GM12878 (cell line): Measurements from ENCODE around the gene NCLN. TPM values are rescaled to one million over a fixed set of nuclear protein-coding genes. Genes with fewer than 3 reads are reported as not detected.

Source experiments
- ATAC-seq: fragments of 200-7000 bp; cut with Tn5 transposase; 3 replicates; pipeline ENCODE4 v1.9.1; 2020; ENCODE audit warnings: mild to moderate bottlenecking, moderate library complexity
- BruUV-seq: library from RNA; stranded (reverse); fragments of 400-500 nt; replicated peaks from 2 replicates; lab custom pipeline; 2021; lab: Mats Ljungman, UMichigan
- CTCF ChIA-PET: fragments of 300-600 bp; sonication (Branson Sonifier 250); formaldehyde crosslinking; extraction: SDS; loops from one replicate; lab custom pipeline; 2021; ENCODE audit warnings: inconsistent platforms; lab: Yijun Ruan, JAX
- POLR2A ChIA-PET: fragments of 350-600 bp; formaldehyde crosslinking; extraction: SDS; loops from one replicate; lab custom pipeline; 2021; ENCODE audit warnings: inconsistent platforms; lab: Charles Lee
- RAD21 ChIA-PET: fragments of 300-600 bp; sonication (Branson Sonifier 250); formaldehyde crosslinking; loops from one replicate; lab custom pipeline; 2023; ENCODE audit warnings: antibody characterized with exemption; ENCODE audit not compliant: unreplicated experiment; lab: Charles Lee
- SMC1A ChIA-PET: fragments of 300-600 bp; sonication (Branson Sonifier 250); formaldehyde crosslinking; loops from one replicate; lab custom pipeline; 2023; ENCODE audit not compliant: unreplicated experiment, uncharacterized antibody; lab: Charles Lee
- DNase-seq: peaks from one replicate; pipeline ENCODE4 v3.0.0-alpha.2; 2011; ENCODE audit warnings: low read depth, low spot score
- FAIRE-seq: peaks from 3 replicates; lab custom pipeline; 2011; peaks lifted over from hg19 to GRCh38; lab: Jason Lieb, UNC
- H2AFZ ChIP-seq: 2 replicates; pipeline ENCODE4 v1.6.0; 2011; ENCODE audit warnings: low read depth, low read length, control low read depth; ENCODE audit not compliant: control insufficient read depth
- H3K27ac ChIP-seq: 2 replicates; pipeline ENCODE4 v1.5.1; 2011; ENCODE audit warnings: control low read depth; ENCODE audit not compliant: control insufficient read depth, insufficient read depth
- H3K27me3 ChIP-seq, 2 experiments: replicated peaks in 1 of 2; 2 replicates each; pipeline versions ENCODE4 v1.6.0 to v1.6.1; 2011; ENCODE audit warnings: low read length in 1 of 2; ENCODE audit not compliant: control insufficient read depth in 2 of 2, insufficient read depth in 2 of 2
- H3K36me3 ChIP-seq, 2 experiments: 2 replicates each; pipeline ENCODE4 v1.5.1; 2011; ENCODE audit warnings: low read length in 1 of 2; ENCODE audit not compliant: control insufficient read depth in 2 of 2, insufficient read depth in 2 of 2
- H3K4me1 ChIP-seq: 2 replicates; pipeline ENCODE4 v1.6.1; 2011; ENCODE audit warnings: mild to moderate bottlenecking, low read length, moderate library complexity, mixed read lengths; ENCODE audit not compliant: control insufficient read depth, insufficient read depth
- H3K4me2 ChIP-seq: 2 replicates; pipeline ENCODE4 v1.6.0; 2011; ENCODE audit warnings: control low read depth; ENCODE audit not compliant: control insufficient read depth, insufficient read depth
- H3K4me3 ChIP-seq: fragments of 200-600 bp; sonication (generic); 2 replicates; pipeline ENCODE4 v1.5.1; 2016
- H3K79me2 ChIP-seq: 2 replicates; pipeline ENCODE4 v1.6.0; 2011; ENCODE audit warnings: low read length; ENCODE audit not compliant: control insufficient read depth, insufficient read depth
- H3K9ac ChIP-seq: 2 replicates; pipeline ENCODE4 v1.8.0; 2011; ENCODE audit warnings: low read length, control low read depth, mixed read lengths; ENCODE audit not compliant: control insufficient read depth, insufficient read depth
- H3K9me3 ChIP-seq: replicated peaks from 3 replicates; pipeline ENCODE4 v1.5.1; 2011; ENCODE audit warnings: mild to moderate bottlenecking, low read length; ENCODE audit not compliant: control insufficient read depth, insufficient read depth
- H4K20me1 ChIP-seq: 2 replicates; pipeline ENCODE4 v1.6.0; 2011; ENCODE audit not compliant: control insufficient read depth, insufficient read depth
- ZBTB40 ChIP-seq: fragments of 450-650 bp; IDR thresholded peaks from 2 replicates; pipeline ENCODE4 v1.6.1; 2016; ENCODE audit warnings: mild to moderate bottlenecking, moderate library complexity, borderline replicate concordance
- ZNF274 ChIP-seq: IDR thresholded peaks from one replicate; pipeline ENCODE4 v1.8.0; 2011; ENCODE audit not compliant: insufficient read length, insufficient read depth
- WGBS: methylation state at CpG from one replicate; pipeline ENCODE4 v1.1.6; 2016; ENCODE audit warnings: low lambda C conversion rate; ENCODE audit not compliant: insufficient replicate concordance, insufficient coverage; ENCODE audit errors: missing lambda C conversion rate; 5-methylcytosine and 5-hydroxymethylcytosine counted together
- in situ Hi-C: fragments of 300-500 bp; cut with MboI; formaldehyde crosslinking; loops from 9 replicates; pipeline ENCODE4 v1.14.3; 2018; ENCODE audit warnings: mixed read lengths
- intact Hi-C: fragments of 100-400 bp; cut with micrococcal nuclease; formaldehyde crosslinking; loops from one replicate; pipeline ENCODE4 v1.14.2; 2022; ENCODE audit not compliant: unreplicated experiment
- polyA plus RNA-seq, 11 experiments: library from polyadenylated mRNA; depleted of rRNA in 4 of 11; unstranded in 6 of 11; stranded (reverse) in 5 of 11; fragments of >200 nt; fragmentation: Nextera tagmentation in 4 of 11; fragmentation: Illumina TruSeq in 1 of 11; extraction: Ambion mirVana in 4 of 11; extraction: Trizol in 1 of 11; gene quantifications; 1 replicate in 1 of 11; 2 replicates in 10 of 11; pipeline versions ENCODE4 v1.2.1 to v1.2.3, GENCODE V29; 2011 to 2016; ENCODE audit warnings: inconsistent platforms in 2 of 11, missing spikeins in 2 of 11, low read depth in 1 of 11
- total RNA-seq, 4 experiments: library from RNA; depleted of rRNA in 3 of 4; stranded (reverse); fragments of >200 nt in 3 of 4; fragmentation: Illumina TruSeq in 1 of 4; extraction: Trizol in 1 of 4; gene quantifications; 2 replicates each; pipeline versions ENCODE4 v1.2.1 to v1.2.3, GENCODE V29; 2013 to 2021

The NCLN gene
- total and polyA plus RNA-seq, 10 of the 15 experiments (the other 5 are each of a cell fraction or from before 2014, with no cell fraction given) = 2.2 to 79.1 (median 36.0) TPM

DNA sequence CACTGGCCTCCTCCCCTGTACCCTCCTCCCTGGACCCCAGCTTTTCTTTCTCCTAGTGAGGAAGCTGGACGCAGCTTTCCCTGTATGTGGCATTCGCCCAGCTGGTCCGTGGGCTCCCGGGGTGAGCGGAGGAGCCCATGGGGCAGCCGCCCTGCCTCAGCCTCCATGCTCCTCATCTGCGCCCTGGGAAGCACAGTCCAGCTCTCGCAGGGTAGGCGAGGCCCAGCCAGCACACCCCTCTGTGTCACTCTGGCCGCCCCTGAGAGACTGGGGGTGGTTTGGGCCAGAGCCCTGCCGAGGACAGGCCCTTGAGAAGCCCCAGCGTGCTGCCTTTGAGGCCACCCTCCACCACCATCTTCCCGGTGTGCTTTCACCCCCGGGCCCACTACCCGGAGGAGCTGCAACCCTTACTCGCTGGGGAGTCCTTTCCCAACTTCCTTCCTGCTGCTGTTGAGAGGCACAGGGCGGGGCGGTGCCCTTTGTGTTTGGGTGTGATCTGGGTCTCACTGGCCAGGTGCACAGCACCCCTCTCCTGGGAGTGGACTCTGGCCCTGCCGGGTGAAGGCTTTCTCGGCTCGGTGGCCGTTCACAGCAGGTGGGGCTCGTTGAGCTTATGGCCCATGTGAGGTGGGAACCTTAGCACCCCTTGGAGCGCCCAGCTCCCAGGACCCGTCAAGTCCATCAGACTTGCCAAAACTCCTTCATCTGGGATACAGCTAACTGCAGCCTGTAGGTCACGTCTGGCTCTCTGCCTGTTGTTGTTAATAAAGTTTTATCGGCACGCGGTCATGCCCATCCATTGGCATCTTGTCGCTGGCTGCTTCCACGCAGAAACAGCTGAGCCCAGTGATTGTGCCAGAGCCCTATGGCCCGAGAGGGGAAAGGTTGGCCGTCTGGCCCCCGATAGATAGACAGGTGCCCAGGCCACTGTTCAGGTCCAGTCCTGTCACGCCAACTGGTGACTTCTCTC is 3.2 kb downstream of the NCLN start:
- H3K9me3 ChIP-seq = no peaks in the 10 kb centered on the region
- H3K27ac ChIP-seq = no peak overlapping the region
- CTCF ChIA-PET = interaction anchor here (0.7 to 1.3 kb wide), 2 partner anchors 42 to 63 kb away, joined by 3 to 4 read pairs; no protein-coding TSS in a partner anchor
- peaks cover 3 to 5% of the 10 kb centered on the region in 2 experiments; a peak in 3 of 4 replicates for H3K36me3 ChIP-seq
- POLR2A ChIA-PET = interaction anchor here (1.1 kb wide), 1 partner anchor 8 kb away, joined by 3 read pairs; no protein-coding TSS in a partner anchor
- H2AFZ ChIP-seq = no peak overlapping the region
- in situ Hi-C loops = no loop called here
- FAIRE-seq (no peak), ATAC-seq (no peak), DNase-seq (no peak)
- H3K4me1 ChIP-seq = peaks cover 14% of the 10 kb centered on the region
- no peaks in the 10 kb centered on the region for H3K27me3 ChIP-seq
- SMC1A ChIA-PET = no interaction called here
- intact Hi-C loops = no loop called here
- no peaks in the 10 kb centered on the region for H4K20me1 ChIP-seq
- 81% methylated on average over 34 of the region's 35 CpGs for WGBS
- peaks cover 50% of the 10 kb centered on the region for H3K79me2 ChIP-seq
- no peak overlapping the region for H3K9ac ChIP-seq
- peak overlapping the region; percentile 76; the same call in 1 of the 2 replicates for H3K4me3 ChIP-seq
- RAD21 ChIA-PET = no interaction called here
- TF ChIP-seq ZNF274 = no peak
- peak; percentile 89 for TF ChIP-seq ZBTB40
- peak overlapping the region; percentile 68 for H3K4me2 ChIP-seq
- BruUV-seq = no TSS peak
